Endothelial cell of umbilical vein (primary cell): ENCODE results near the gene ABHD14A.

ENCODE experiments used
- EZH2 ChIP-seq: IDR thresholded peaks from 2 replicates; pipeline ENCODE4 v1.6.1; 2012; ENCODE audit warnings: borderline replicate concordance, low read depth, mild to moderate bottlenecking, moderate library complexity, low read length, inconsistent platforms; ENCODE audit not compliant: severe bottlenecking
- FOS ChIP-seq: IDR thresholded peaks from 2 replicates; pipeline ENCODE4 v1.6.1; 2011; ENCODE audit warnings: mild to moderate bottlenecking, low read length, moderate library complexity, borderline replicate concordance; ENCODE audit not compliant: insufficient read depth
- GATA2 ChIP-seq: IDR thresholded peaks from 2 replicates; pipeline ENCODE4 v1.7.0; 2011; ENCODE audit warnings: low read depth, mild to moderate bottlenecking, moderate library complexity, mixed read lengths, low read length; ENCODE audit not compliant: insufficient read length, insufficient read depth
- JUN ChIP-seq: IDR thresholded peaks from 2 replicates; pipeline ENCODE4 v1.6.1; 2011; ENCODE audit warnings: borderline replicate concordance, low read depth; ENCODE audit not compliant: insufficient read length, insufficient read depth
- MYC ChIP-seq: IDR thresholded peaks from one replicate; pipeline ENCODE4 v1.6.1; 2011; ENCODE audit warnings: mild to moderate bottlenecking, low read depth, low read length
- POLR2A ChIP-seq: IDR thresholded peaks from 2 replicates; pipeline ENCODE4 v1.6.1; 2012; ENCODE audit warnings: low read depth, mild to moderate bottlenecking, control low read depth, low read length
- POLR2AphosphoS5 ChIP-seq: IDR thresholded peaks from 2 replicates; pipeline ENCODE4 v1.6.1; 2012; ENCODE audit warnings: low read depth, mild to moderate bottlenecking, control low read depth, low read length, moderate library complexity; ENCODE audit not compliant: insufficient read depth
- TF ChIP-seq, protein P1 (sequence below), 2 donors: IDR thresholded peaks; 1 replicate in 1 of 2; 2 replicates in 1 of 2; pipeline ENCODE4 v1.5.1; 2011; ENCODE audit warnings: low read length in 2 of 2, mild to moderate bottlenecking in 2 of 2, moderate library complexity in 2 of 2, control low read depth in 1 of 2, inconsistent platforms in 1 of 2, low read depth in 1 of 2; ENCODE audit not compliant: insufficient read depth in 1 of 2; ENCODE audit errors: extremely low read depth in 1 of 2
- TF ChIP-seq, protein P2 (sequence below): IDR thresholded peaks from 2 replicates; pipeline ENCODE4 v1.6.1; 2011; ENCODE audit not compliant: insufficient read depth, insufficient read length

DNA sequence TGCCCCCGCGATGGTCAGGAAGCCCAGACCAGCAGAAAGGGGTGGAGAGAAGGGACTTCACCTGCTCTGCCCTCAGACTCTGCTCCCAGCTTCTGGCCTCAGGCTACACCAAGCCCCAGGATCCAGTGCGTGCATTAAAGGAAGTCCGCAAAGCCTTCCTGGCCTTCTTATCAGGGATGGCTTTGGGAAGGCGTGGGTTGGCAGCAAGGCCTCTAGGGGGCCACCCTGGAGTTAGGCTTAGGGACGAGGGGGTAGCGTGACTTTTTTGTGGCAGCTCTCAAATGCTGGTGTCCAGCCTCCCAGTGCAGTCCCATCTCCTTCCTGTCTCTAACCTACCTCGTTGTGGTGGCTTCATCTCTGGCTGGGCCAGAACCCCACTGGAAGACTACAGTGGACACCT, 39.7 kb downstream of the ABHD14A start:
- no peak for TF ChIP-seq POLR2A
- TF ChIP-seq, protein P1, sequence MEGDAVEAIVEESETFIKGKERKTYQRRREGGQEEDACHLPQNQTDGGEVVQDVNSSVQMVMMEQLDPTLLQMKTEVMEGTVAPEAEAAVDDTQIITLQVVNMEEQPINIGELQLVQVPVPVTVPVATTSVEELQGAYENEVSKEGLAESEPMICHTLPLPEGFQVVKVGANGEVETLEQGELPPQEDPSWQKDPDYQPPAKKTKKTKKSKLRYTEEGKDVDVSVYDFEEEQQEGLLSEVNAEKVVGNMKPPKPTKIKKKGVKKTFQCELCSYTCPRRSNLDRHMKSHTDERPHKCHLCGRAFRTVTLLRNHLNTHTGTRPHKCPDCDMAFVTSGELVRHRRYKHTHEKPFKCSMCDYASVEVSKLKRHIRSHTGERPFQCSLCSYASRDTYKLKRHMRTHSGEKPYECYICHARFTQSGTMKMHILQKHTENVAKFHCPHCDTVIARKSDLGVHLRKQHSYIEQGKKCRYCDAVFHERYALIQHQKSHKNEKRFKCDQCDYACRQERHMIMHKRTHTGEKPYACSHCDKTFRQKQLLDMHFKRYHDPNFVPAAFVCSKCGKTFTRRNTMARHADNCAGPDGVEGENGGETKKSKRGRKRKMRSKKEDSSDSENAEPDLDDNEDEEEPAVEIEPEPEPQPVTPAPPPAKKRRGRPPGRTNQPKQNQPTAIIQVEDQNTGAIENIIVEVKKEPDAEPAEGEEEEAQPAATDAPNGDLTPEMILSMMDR (IDR thresholded peaks at IDR 0.05; ENCODE audit: extremely low read depth in 1 of 2, insufficient read depth in 1 of 2, low read depth in 1 of 2, low read length in 2 of 2) = peak; percentile 33 to 39
- no peak for TF ChIP-seq POLR2AphosphoS5
- TF ChIP-seq GATA2 = no peak
- TF ChIP-seq JUN = no peak
- TF ChIP-seq EZH2 = no peak
- no peak for TF ChIP-seq MYC
- TF ChIP-seq, protein P2, sequence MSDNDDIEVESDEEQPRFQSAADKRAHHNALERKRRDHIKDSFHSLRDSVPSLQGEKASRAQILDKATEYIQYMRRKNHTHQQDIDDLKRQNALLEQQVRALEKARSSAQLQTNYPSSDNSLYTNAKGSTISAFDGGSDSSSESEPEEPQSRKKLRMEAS = no peak
- TF ChIP-seq FOS = no peak
